H1 (cell line): ENCODE data around the gene RBP5. TPM values are rescaled to one million over a fixed set of nuclear protein-coding genes. Genes with fewer than 3 reads are reported as not detected.

Experiments used
- ASH2L ChIP-seq: fragments of 200-600, 300-600 bp; sonication (generic); IDR thresholded peaks from one replicate; pipeline ENCODE4 v1.7.1; 2017; ENCODE audit warnings: low read length
- EGR1 ChIP-seq: IDR thresholded peaks from 2 replicates; pipeline ENCODE4 v1.6.1; 2011; ENCODE audit warnings: low read depth, low read length, borderline replicate concordance
- FOSL1 ChIP-seq: IDR thresholded peaks from 2 replicates; pipeline ENCODE4 v1.6.1; 2011; ENCODE audit warnings: mild to moderate bottlenecking, low read depth, low read length, moderate library complexity; ENCODE audit not compliant: insufficient read depth
- GTF2F1 ChIP-seq: IDR thresholded peaks from 2 replicates; pipeline ENCODE4 v1.6.1; 2012; ENCODE audit warnings: low read depth, low read length, improper control_type of control experiment, borderline replicate concordance
- MAX ChIP-seq: IDR thresholded peaks from 2 replicates; pipeline ENCODE4 v1.6.1; 2012; ENCODE audit warnings: inconsistent platforms
- RBBP5 ChIP-seq: IDR thresholded peaks from 2 replicates; pipeline ENCODE4 v1.7.1; 2012; ENCODE audit warnings: low read depth, mild to moderate bottlenecking, inconsistent platforms, low read length, moderate library complexity, borderline replicate concordance
- TAF7 ChIP-seq: optimal IDR thresholded peaks from 2 replicates; pipeline ENCODE3; 2011; ENCODE audit warnings: low read depth, mild to moderate bottlenecking, inconsistent platforms, low read length, moderate library complexity, borderline replicate concordance
- polyA plus RNA-seq, 7 experiments: library from polyadenylated mRNA; depleted of rRNA in 3 of 7; stranded (reverse) in 5 of 7; unstranded in 2 of 7; fragments of >200 nt in 5 of 7; fragments of 200-250 nt in 2 of 7; gene quantifications; 1 replicate in 5 of 7; 2 replicates in 1 of 7; 4 replicates in 1 of 7; pipeline versions ENCODE4 v1.2.1 to v1.2.3, GENCODE V29; 2011 to 2013; ENCODE audit warnings: missing spikeins in 2 of 7, mixed read lengths in 2 of 7
- total RNA-seq: library from RNA; stranded (reverse); fragmentation: NEBNext Ultra II Directional; extraction: Animal tissue kit (Norgen Biotek cat#: 25700); gene quantifications from 2 replicates; pipeline ENCODE4 v1.2.1, GENCODE V29; 2021

RBP5 gene
- total and polyA plus RNA-seq, 2 of the 8 experiments (the other 6 are each of a cell fraction or from before 2014, with no cell fraction given): 1.2 to 1.9 TPM

GRCh38 chr12:7099290-7099996, 29.2 kb downstream of the RBP5 start (continued):
- TF ChIP-seq MAX (no peak), GTF2F1 (no peak), RBBP5 (no peak), EGR1 (no peak), ASH2L (no peak), TAF7 (no peak), FOSL1 (no peak)
